Measurements from ENCODE around the gene ENPP6. TPM values are rescaled to one million over a fixed set of nuclear protein-coding genes. Genes with fewer than 3 reads are reported as not detected.

Gene ENPP6
- total and polyA plus RNA-seq, 2 donors (not counting 3 experiments of a cell fraction or from before 2014, with no cell fraction given), result not detected

DNA sequence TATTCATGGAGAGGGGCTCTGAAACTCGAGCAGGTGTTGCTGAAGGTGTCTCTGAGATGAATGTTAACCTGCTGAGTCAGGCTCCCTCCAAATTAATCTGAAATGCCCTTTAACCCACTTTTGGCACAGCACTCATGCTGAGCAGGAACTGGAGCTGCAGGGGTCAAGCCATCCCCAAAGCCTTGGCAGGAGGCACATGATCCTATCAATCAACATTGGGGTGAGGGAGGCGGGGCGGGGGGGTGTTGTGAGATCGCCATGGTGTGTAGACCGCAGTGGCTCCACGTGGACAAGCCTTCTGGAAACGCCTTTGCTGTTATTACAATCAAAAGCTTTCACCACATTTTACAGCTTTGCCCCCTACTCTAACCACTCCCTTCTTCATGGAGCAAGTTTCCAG, 16.5 kb downstream of the ENPP6 start:
- H3K4me1 ChIP-seq (ENCODE audit: control insufficient read depth, extremely low read depth, insufficient read depth, low read length), result no peaks in the 10 kb centered on the region
- no peak overlapping the region for H3K9ac ChIP-seq (replicated peaks; ENCODE audit: extremely low read depth, insufficient read depth, low read length)
- no peaks in the 10 kb centered on the region for H4K20me1 ChIP-seq (replicated peaks; ENCODE audit: control insufficient read depth, extremely low read depth, insufficient read depth, low read length)
- dilution Hi-C loops (cut with MboI; ENCODE audit: extremely low pct_ligation_motif_present, low sequenced_read_pairs), result no loop called here
- no peak overlapping the region for H3K4me3 ChIP-seq (replicated peaks in 1 of 3; ENCODE audit: insufficient read depth in 1 of 3, low read depth in 1 of 3, low read length in 3 of 3)
- POLR2A ChIA-PET, result no interaction called here
- H2AFZ ChIP-seq (ENCODE audit: low read depth, low read length), result no peak overlapping the region
- no peaks in the 10 kb centered on the region for H3K9me3 ChIP-seq (replicated peaks; ENCODE audit: control insufficient read depth, insufficient read depth, low read length)
- BruUV-seq (replicated peaks), result no TSS peak
- H3K27me3 ChIP-seq (ENCODE audit: control insufficient read depth in 2 of 2, insufficient read depth in 2 of 2, low read length in 2 of 2), result no peaks in the 10 kb centered on the region
- no peak for DNase-seq (ENCODE audit: low read depth, low spot score)
- TF ChIP-seq POLR2AphosphoS5 (IDR thresholded peaks at IDR 0.05; ENCODE audit: insufficient read depth, low read depth, low read length) (no peak), MYC (IDR thresholded peaks at IDR 0.05; ENCODE audit: low read depth, low read length) (no peak), FOS (IDR thresholded peaks at IDR 0.05; ENCODE audit: borderline replicate concordance, insufficient read depth, low read length) (no peak), POLR2A (IDR thresholded peaks at IDR 0.05; ENCODE audit: low read depth, low read length) (no peak), GATA2 (IDR thresholded peaks at IDR 0.05; ENCODE audit: insufficient read depth, insufficient read length, low read depth, low read length) (no peak), JUN (IDR thresholded peaks at IDR 0.05; ENCODE audit: borderline replicate concordance, insufficient read depth, insufficient read length, low read depth) (no peak), EZH2 (IDR thresholded peaks at IDR 0.05; ENCODE audit: borderline replicate concordance, low read depth, low read length, severe bottlenecking) (no peak)
- TF ChIP-seq, protein P1, sequence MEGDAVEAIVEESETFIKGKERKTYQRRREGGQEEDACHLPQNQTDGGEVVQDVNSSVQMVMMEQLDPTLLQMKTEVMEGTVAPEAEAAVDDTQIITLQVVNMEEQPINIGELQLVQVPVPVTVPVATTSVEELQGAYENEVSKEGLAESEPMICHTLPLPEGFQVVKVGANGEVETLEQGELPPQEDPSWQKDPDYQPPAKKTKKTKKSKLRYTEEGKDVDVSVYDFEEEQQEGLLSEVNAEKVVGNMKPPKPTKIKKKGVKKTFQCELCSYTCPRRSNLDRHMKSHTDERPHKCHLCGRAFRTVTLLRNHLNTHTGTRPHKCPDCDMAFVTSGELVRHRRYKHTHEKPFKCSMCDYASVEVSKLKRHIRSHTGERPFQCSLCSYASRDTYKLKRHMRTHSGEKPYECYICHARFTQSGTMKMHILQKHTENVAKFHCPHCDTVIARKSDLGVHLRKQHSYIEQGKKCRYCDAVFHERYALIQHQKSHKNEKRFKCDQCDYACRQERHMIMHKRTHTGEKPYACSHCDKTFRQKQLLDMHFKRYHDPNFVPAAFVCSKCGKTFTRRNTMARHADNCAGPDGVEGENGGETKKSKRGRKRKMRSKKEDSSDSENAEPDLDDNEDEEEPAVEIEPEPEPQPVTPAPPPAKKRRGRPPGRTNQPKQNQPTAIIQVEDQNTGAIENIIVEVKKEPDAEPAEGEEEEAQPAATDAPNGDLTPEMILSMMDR (IDR thresholded peaks at IDR 0.05; ENCODE audit: extremely low read depth in 1 of 2, insufficient read depth in 1 of 2, low read depth in 1 of 2, low read length in 2 of 2), result no peak
- TF ChIP-seq, protein P2, sequence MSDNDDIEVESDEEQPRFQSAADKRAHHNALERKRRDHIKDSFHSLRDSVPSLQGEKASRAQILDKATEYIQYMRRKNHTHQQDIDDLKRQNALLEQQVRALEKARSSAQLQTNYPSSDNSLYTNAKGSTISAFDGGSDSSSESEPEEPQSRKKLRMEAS (IDR thresholded peaks at IDR 0.05; ENCODE audit: insufficient read depth, insufficient read length), result no peak
- FAIRE-seq, result no peak
- CTCF ChIA-PET, result no interaction called here
- H3K79me2 ChIP-seq (ENCODE audit: control insufficient read depth, insufficient read depth, low read length), result no peaks in the 10 kb centered on the region
- no peak overlapping the region for H3K4me2 ChIP-seq (ENCODE audit: insufficient read depth, low read length)
- no peaks in the 10 kb centered on the region for H3K9me1 ChIP-seq (replicated peaks; ENCODE audit: control insufficient read depth, extremely low read depth, insufficient read depth, low read length)
- H3K27ac ChIP-seq (ENCODE audit: insufficient read depth, low read depth, low read length), result no peak overlapping the region
- no peaks in the 10 kb centered on the region for H3K36me3 ChIP-seq (ENCODE audit: control insufficient read depth in 2 of 2, extremely low read depth in 1 of 2, insufficient read depth in 2 of 2, low read length in 2 of 2)
- intact Hi-C loops (cut with micrococcal nuclease), result no loop called here

Data from endothelial cell of umbilical vein (primary cell).